GM08714 (cell line): ENCODE results near the gene STK17B.
"Not testable (repeated sequence)": the region's sequence is repeated elsewhere in the genome, so short reads cannot be mapped to it uniquely, and the experiment has no call there.

Experiments used
- H3K4me3 ChIP-seq: fragments of 200-500 bp; sonication (Bioruptor generic); 2 replicates; pipeline ENCODE4 v1.5.1; 2014; ENCODE audit warnings: mild to moderate bottlenecking, low read length, inconsistent platforms
- ZNF274 ChIP-seq: IDR thresholded peaks from 2 replicates; pipeline ENCODE4 v1.6.1; 2012; ENCODE audit warnings: mild to moderate bottlenecking, low read depth, low read length

The STK17B gene

GRCh38 chr2:196096982-196097745 is 74.2 kb downstream of the STK17B start:
- no peak overlapping the region for H3K4me3 ChIP-seq
- no peak for TF ChIP-seq ZNF274

GRCh38 chr2:196096264-196096663 is 75.1 kb downstream of the STK17B start:
- no peak for TF ChIP-seq ZNF274
- no peak overlapping the region for H3K4me3 ChIP-seq

GRCh38 chr2:196089448-196089847 is 81.9 kb downstream of the STK17B start:
- not testable (repeated sequence) for H3K4me3 ChIP-seq

- no peak overlapping the region for H3K4me3 ChIP-seq
- TF ChIP-seq ZNF274 = no peak
These were observed 83.2 kb downstream of the STK17B start for GRCh38 chr2:196088203-196088602.

GRCh38 chr2:196086517-196087368 is 84.6 kb downstream of the STK17B start:
- no peak for TF ChIP-seq ZNF274
- H3K4me3 ChIP-seq = no peak overlapping the region

- no peak overlapping the region for H3K4me3 ChIP-seq
- no peak for TF ChIP-seq ZNF274
These were observed 87.8 kb downstream of the STK17B start for GRCh38 chr2:196083601-196084000.
